ENCODE results near the gene TOR4A. TPM values are rescaled to one million over a fixed set of nuclear protein-coding genes. Genes with fewer than 3 reads are reported as not detected.

TOR4A gene
- total RNA-seq, 1 donor from 2014 or later = 42.1 TPM

GRCh38 chr9:137306066-137306849 lies 28.7 kb downstream of the TOR4A start:
- no peak for DNase-seq (ENCODE audit: low read depth)

- DNase-seq (ENCODE audit: low read depth) = no peak
Measured at GRCh38 chr9:137306850-137307254, 29.3 kb downstream of the TOR4A start.

- DNase-seq (ENCODE audit: low read depth) = no peak
Measured at GRCh38 chr9:137307255-137308056, 29.9 kb downstream of the TOR4A start.

- DNase-seq (ENCODE audit: low read depth) = no peak
Measured at GRCh38 chr9:137308057-137308619, 30.6 kb downstream of the TOR4A start.

- DNase-seq (ENCODE audit: low read depth) = no peak
Measured at GRCh38 chr9:137309368-137310188, 32.1 kb downstream of the TOR4A start.

- no peak for DNase-seq (ENCODE audit: low read depth)
Measured at GRCh38 chr9:137310189-137311052, 32.9 kb downstream of the TOR4A start.

GRCh38 chr9:137311171-137311985 lies 33.9 kb downstream of the TOR4A start:
- peak; percentile 52 for DNase-seq (ENCODE audit: low read depth)

- DNase-seq (ENCODE audit: low read depth) = no peak
Measured at GRCh38 chr9:137311986-137312851, 34.7 kb downstream of the TOR4A start.

GRCh38 chr9:137312852-137313325 lies 35.4 kb downstream of the TOR4A start:
- DNase-seq (ENCODE audit: low read depth) = no peak

- no peak for DNase-seq (ENCODE audit: low read depth)
Measured at GRCh38 chr9:137313326-137313936, 35.9 kb downstream of the TOR4A start.

- no peak for DNase-seq (ENCODE audit: low read depth)
Measured at GRCh38 chr9:137313956-137314560, 36.5 kb downstream of the TOR4A start.

GRCh38 chr9:137314561-137315560 lies 37.3 kb downstream of the TOR4A start:
- DNase-seq (ENCODE audit: low read depth) = no peak

GRCh38 chr9:137315581-137316011 lies 38.1 kb downstream of the TOR4A start:
- DNase-seq (ENCODE audit: low read depth) = no peak

- DNase-seq (ENCODE audit: low read depth) = no peak
Measured at GRCh38 chr9:137316012-137316981, 38.8 kb downstream of the TOR4A start.

GRCh38 chr9:137317021-137317717 lies 39.6 kb downstream of the TOR4A start:
- DNase-seq (ENCODE audit: low read depth) = no peak

Measured in renal cortical epithelial cell (primary cell).